Fibroblast of skin of left quadriceps (primary cell): Measurements from ENCODE around the gene ASNSD1.
A peak's percentile ranks its signal among the peaks of the same experiment; 100 is the strongest.
"Not testable (repeated sequence)": the region's sequence is repeated elsewhere in the genome, so short reads cannot be mapped to it uniquely, and the experiment has no call there.

Source experiments
- DNase-seq, 2 experiments: peaks; one replicate each; pipeline ENCODE4 v3.0.0-alpha.2; 2013; ENCODE audit warnings: low read depth in 2 of 2

ASNSD1 gene

DNA sequence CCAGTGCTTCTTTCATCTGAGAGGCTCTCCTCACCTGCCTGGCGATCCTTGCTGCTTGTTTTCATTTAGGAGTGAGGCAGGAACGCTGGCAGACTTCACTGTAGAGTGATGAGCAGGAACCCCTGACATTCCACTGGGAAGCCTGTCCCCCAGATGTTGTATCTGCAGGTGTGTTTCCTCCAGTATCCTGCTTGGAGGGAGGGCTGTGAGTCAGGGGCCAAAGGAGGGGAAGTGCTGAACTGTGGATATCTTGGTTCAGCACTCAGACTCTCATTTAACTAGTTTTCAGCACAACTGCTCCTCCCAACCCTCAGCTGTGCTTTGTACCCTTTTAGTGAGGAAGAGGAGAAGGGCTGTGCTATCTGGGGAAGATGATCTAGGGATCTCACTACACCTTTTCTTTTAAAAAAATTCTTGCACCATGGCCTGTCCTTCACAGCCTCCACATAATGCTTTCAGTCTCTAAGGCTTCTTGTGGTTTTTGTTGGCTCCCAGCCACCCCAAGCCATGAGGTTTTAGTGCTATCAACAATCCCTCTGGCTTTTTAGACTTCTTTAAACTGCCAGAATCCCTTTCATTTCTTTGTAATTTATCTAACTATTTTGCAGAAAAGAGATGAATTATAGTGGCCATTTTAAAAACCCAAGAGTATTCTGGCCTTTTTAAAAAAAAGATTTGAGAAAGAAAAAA, 24.4 kb downstream of the ASNSD1 start:
- peak; percentile 52 to 55 for DNase-seq

DNA sequence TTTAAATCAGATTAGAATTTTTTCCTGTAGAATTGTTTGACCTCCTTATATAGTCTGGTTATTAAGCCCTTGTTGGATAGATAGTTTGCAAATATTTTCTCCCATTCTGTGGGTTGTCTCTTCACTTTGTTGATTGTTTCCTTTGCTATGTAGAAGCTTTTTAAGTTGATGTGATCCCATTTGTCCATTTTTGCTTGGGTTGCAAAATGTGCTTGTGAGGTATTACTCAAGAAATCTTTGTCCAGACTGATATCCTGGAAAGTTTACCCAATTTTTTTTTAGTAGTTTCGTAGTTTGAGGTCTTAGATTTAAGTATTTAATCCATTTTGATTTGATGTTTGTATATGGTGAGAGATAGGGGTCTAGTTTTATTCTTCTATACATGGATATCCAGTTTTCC, 26.5 kb downstream of the ASNSD1 start:
- DNase-seq = not testable (repeated sequence)

DNA sequence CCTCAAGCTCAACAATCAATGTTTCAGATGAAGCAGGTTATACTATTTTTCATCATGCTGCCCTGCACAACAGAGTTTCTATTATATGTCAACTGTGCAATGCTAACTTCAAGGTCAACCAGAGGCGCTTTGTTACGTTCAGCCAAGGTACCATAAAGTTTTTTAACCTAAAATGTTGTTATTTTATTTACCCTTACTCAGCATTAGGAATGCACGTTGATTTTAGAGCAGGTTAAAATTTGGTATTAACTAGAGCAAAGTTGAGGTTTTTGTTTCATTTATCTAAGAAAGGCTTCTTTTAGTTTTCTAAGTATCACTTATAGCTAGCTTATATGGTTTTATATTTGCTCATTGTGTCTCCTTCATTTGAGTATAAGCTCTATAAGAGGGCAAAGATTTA, 35.0 kb downstream of the ASNSD1 start:
- DNase-seq = no peak

DNA sequence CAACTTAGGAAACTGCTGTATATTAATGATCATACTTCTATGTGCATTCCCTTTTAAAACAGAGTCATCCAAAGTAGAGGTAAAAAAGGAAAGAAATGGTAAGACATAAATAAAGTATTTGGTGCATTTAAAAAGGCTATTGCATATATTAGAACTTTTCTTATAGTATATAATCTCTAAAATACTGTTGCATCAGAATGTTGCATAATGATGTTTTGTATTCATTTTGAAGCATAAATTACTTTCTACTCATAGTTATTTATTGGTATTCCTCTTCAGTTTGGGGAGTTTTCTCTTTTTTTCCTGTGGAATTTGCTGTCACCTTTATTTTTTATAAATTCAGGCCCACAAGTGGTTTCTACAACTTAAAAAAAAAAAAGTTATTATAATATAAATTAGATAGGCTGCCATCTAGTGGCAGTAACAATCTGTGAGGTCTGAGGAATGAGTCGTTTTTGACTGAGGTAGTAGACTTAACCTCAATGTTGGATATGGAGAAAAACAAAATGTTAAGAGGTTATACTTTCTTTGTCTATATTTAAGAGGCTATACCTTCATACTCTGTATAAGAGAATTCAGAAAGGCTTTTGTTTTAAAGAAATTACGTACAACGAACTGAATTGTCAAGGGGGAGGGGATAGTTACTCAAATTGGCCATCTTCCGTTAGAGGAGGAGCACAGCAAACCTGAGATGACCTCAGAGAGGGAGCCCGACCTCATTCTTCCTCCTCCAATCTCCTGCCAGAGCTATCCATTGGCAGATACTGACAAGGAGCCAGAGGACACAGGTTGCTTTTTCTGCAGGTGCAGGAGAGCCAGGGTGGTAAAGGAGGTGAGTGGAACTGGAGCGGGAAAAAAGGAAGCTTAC, 37.0 kb downstream of the ASNSD1 start:
- DNase-seq = no peak

DNA sequence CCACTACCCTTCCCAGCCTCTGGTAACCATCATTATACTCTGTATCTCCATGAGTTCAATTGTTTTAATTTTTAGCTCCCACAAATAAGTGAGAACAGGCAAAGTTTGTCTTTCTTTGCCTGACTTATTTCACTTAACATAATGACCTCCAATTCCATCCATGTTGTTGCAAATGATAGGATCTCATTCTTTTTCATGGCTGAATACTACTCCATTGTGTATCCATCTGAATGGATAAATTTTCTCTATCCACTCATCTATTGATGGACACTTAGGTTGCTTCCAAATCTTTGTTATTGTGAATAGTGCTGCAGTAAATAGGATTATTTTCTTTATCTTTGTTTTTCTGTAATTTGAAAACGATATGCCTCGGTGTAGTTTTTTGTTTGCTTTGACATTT, 39.4 kb downstream of the ASNSD1 start:
- no peak for DNase-seq

DNA sequence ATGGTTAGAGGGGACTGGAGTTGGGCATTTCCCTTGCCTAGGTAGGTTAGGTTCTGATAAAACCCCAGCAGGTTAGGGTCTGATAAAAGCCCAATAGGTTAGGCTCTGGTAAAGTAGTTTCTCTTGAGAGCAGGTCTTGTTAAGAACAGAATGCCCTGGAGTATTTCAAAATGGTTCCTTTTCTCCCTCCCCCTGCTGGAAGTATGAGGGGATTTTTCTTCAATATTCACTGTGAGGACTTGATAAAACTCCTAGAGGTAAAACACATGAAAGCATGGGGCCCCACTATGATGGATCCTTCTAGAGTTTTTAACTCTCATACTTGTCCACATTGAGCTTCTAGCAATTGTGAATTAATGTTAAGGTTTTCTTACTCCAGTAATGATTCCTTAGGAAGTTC, 40.8 kb downstream of the ASNSD1 start:
- no peak for DNase-seq

DNA sequence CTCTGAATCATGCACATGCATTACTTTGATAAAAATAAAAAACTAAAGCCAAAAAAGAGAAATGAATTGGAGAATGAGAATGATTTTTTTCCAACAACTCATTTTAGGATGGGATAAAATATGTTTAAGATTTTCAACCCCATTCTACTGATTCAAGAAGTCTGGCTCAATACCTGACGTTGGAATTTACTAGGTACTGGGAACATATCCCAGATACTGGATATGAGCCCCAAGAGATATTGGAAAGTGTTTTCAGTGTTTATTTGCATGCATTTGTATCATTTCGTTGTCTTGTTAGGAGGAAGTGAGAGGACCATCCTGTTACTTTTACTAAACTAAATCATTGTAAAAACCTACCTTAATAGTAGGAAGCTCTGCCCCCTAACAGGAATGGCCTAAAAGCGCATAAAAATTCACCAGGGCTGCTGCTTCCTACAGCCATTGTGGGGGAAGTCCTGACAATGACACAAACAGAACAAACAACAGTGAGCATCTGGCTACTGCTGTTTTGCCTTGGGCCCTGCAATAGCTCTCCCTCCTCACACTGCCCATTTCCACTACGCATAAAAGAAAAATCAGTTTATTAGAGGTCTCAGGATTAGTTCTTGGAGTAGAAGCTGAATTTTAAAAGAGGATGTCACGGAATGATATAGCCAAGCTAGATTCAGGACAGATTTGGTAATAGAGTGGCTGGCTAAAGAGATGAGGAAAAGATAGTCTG, 48.4 kb downstream of the ASNSD1 start:
- no peak for DNase-seq

DNA sequence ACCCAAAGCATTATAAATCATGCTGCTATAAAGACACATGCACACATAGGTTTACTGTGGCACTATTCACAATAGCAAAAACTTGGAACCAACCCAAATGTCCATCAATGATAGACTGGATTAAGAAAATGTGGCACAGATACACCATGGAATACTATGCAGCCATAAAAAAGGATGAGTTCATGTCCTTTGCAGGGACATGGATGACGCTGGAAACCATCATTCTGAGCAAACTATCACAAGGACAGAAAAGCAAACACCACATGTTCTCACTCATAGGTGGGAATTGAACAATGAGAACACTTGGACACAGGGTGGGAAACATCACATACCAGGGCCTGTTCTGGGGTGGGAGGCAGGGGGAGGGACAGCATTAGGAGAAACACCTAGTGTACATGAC, 56.3 kb downstream of the ASNSD1 start:
- not testable (repeated sequence) for DNase-seq

DNA sequence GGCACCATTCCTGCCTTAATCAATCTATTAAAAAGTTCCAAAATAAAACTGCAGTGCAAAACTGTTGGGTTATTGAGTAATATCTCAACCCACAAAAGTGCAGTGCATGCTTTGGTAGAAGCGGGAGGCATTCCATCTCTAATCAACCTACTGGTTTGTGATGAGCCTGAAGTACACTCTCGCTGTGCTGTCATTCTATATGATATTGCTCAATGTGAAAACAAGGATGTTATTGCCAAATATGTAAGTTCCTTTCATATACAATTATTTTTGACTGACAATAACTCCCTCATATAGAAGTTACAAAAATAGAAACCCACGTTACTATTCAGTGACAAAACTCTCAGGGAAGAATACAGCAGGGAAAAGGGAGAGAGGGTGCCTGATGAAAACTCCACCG, 58.3 kb downstream of the ASNSD1 start:
- DNase-seq = no peak
